Mesodermal cell (in vitro differentiated cells): ENCODE measurements around the gene PBX1.

Experiments
- H3K27ac ChIP-seq: 2 replicates; pipeline ENCODE4 v1.7.0; 2013; ENCODE audit warnings: mild to moderate bottlenecking, low read depth, low read length, moderate library complexity; ENCODE audit not compliant: severe bottlenecking
- H3K36me3 ChIP-seq: 2 replicates; pipeline ENCODE4 v1.7.1; 2013; ENCODE audit warnings: mild to moderate bottlenecking, low read length, moderate library complexity; ENCODE audit not compliant: control insufficient read depth, insufficient read depth
- H3K4me1 ChIP-seq: one replicate; pipeline ENCODE4 v1.7.1; 2013; ENCODE audit warnings: mild to moderate bottlenecking, low read length; ENCODE audit not compliant: insufficient read depth, control insufficient read depth, poor library complexity, severe bottlenecking
- H3K4me3 ChIP-seq: 2 replicates; pipeline ENCODE4 v1.7.0; 2013; ENCODE audit warnings: low read length, control low read depth, mild to moderate bottlenecking; ENCODE audit not compliant: insufficient read depth, poor library complexity, severe bottlenecking; ENCODE audit errors: extremely low read depth
- H3K9me3 ChIP-seq: 2 replicates; pipeline ENCODE4 v1.7.1; 2013; ENCODE audit warnings: mild to moderate bottlenecking, low read length, moderate library complexity; ENCODE audit not compliant: control insufficient read depth
- WGBS, 2 experiments: methylation state at CpG; one replicate each; pipeline ENCODE4 v1.1.5; 2013; ENCODE audit warnings: missing lambda C conversion rate in 2 of 2; ENCODE audit not compliant: insufficient coverage in 2 of 2; 5-methylcytosine and 5-hydroxymethylcytosine counted together

The PBX1 gene

GRCh38 chr1:164726235-164726634, 167.3 kb downstream of the PBX1 start:
- peaks cover 6% of the 10 kb centered on the region for H3K36me3 ChIP-seq
- H3K27ac ChIP-seq: no peak overlapping the region
- no peaks in the 10 kb centered on the region for H3K9me3 ChIP-seq
- peaks cover under 1% of the 10 kb centered on the region for H3K4me1 ChIP-seq
- 75 to 86% methylated on average over 1 of the region's 2 CpGs for WGBS, 2 experiments
- no peak overlapping the region for H3K4me3 ChIP-seq

GRCh38 chr1:164728719-164729118, 169.7 kb downstream of the PBX1 start:
- H3K4me3 ChIP-seq: no peak overlapping the region
- no peaks in the 10 kb centered on the region for H3K36me3 ChIP-seq
- no peaks in the 10 kb centered on the region for H3K9me3 ChIP-seq
- no peak overlapping the region for H3K27ac ChIP-seq
- 92 to 93% methylated on average over 3 of the region's 5 CpGs for WGBS, 2 experiments
- no peaks in the 10 kb centered on the region for H3K4me1 ChIP-seq

- H3K27ac ChIP-seq: no peak overlapping the region
- H3K4me3 ChIP-seq: no peak overlapping the region
- no peaks in the 10 kb centered on the region for H3K36me3 ChIP-seq
- no peaks in the 10 kb centered on the region for H3K4me1 ChIP-seq
- 79 to 88% methylated on average over 5 to 7 of the region's 11 CpGs for WGBS, 2 experiments
- H3K9me3 ChIP-seq: no peaks in the 10 kb centered on the region
These were observed 172.3 kb downstream of the PBX1 start for GRCh38 chr1:164731161-164731876.

GRCh38 chr1:164733070-164733469, 174.1 kb downstream of the PBX1 start:
- no peaks in the 10 kb centered on the region for H3K36me3 ChIP-seq
- 77 to 83% methylated on average over 1 to 2 of the region's 3 CpGs for WGBS, 2 experiments
- H3K9me3 ChIP-seq: no peaks in the 10 kb centered on the region
- H3K4me3 ChIP-seq: no peak overlapping the region
- no peaks in the 10 kb centered on the region for H3K4me1 ChIP-seq
- H3K27ac ChIP-seq: no peak overlapping the region

- H3K36me3 ChIP-seq: no peaks in the 10 kb centered on the region
- no peak overlapping the region for H3K4me3 ChIP-seq
- no peak overlapping the region for H3K27ac ChIP-seq
- H3K4me1 ChIP-seq: no peaks in the 10 kb centered on the region
- H3K9me3 ChIP-seq: no peaks in the 10 kb centered on the region
- WGBS, 2 experiments: 92 to 100% methylated on average over 1 to 2 of the region's 4 CpGs
These were observed 174.8 kb downstream of the PBX1 start for GRCh38 chr1:164733734-164734133.

- Histone ChIP-seq H3K4me3 (no peak overlapping the region), H3K4me1 (no peaks in the 10 kb centered on the region), H3K36me3 (no peaks in the 10 kb centered on the region), H3K27ac (peak overlapping the region; percentile 33), H3K9me3 (no peaks in the 10 kb centered on the region)
- WGBS, 2 experiments: 89% methylated on average over 6 of the region's 7 CpGs
These were observed 176.5 kb downstream of the PBX1 start for GRCh38 chr1:164735315-164736052.

- WGBS, 2 experiments: 90 to 100% methylated on average over 1 to 2 of the region's 8 CpGs
- Histone ChIP-seq H3K9me3 (no peaks in the 10 kb centered on the region), H3K4me1 (no peaks in the 10 kb centered on the region), H3K4me3 (no peak overlapping the region), H3K27ac (peak overlapping the region; percentile 33), H3K36me3 (no peaks in the 10 kb centered on the region)
These were observed 177.2 kb downstream of the PBX1 start for GRCh38 chr1:164736137-164736536.

- Histone ChIP-seq H3K4me3 (no peak overlapping the region), H3K4me1 (no peaks in the 10 kb centered on the region), H3K36me3 (no peaks in the 10 kb centered on the region), H3K27ac (no peak overlapping the region), H3K9me3 (no peaks in the 10 kb centered on the region)
- 90 to 93% methylated on average over 5 to 7 of the region's 10 CpGs for WGBS, 2 experiments
These were observed 180.2 kb downstream of the PBX1 start for GRCh38 chr1:164739189-164739588.

GRCh38 chr1:164740000-164740526, 181.1 kb downstream of the PBX1 start:
- WGBS, 2 experiments: 100% methylated on average over 1 to 2 of the region's 3 CpGs

GRCh38 chr1:164742745-164743144, 183.8 kb downstream of the PBX1 start:
- Histone ChIP-seq H3K4me1 (peaks cover 2% of the 10 kb centered on the region), H3K27ac (no peak overlapping the region), H3K9me3 (no peaks in the 10 kb centered on the region), H3K4me3 (no peak overlapping the region), H3K36me3 (no peaks in the 10 kb centered on the region)
- 100% methylated on average over 1 to 2 of the region's 3 CpGs for WGBS, 2 experiments

More at GRCh38 chr1:164740000-164740526, 181.1 kb downstream of the PBX1 start:
- Histone ChIP-seq H3K4me1 (no peaks in the 10 kb centered on the region), H3K36me3 (no peaks in the 10 kb centered on the region), H3K9me3 (no peaks in the 10 kb centered on the region), H3K27ac (no peak overlapping the region), H3K4me3 (no peak overlapping the region)

- no peaks in the 10 kb centered on the region for H3K36me3 ChIP-seq
- no peaks in the 10 kb centered on the region for H3K9me3 ChIP-seq
- H3K4me1 ChIP-seq: peaks cover 12% of the 10 kb centered on the region
- no peak overlapping the region for H3K27ac ChIP-seq
- no peak overlapping the region for H3K4me3 ChIP-seq
- 100% methylated on average over 1 of the region's 2 CpGs; no CpG with 5 or more reads in 1 of the 2 experiments for WGBS, 2 experiments
These were observed 185.0 kb downstream of the PBX1 start for GRCh38 chr1:164743976-164744375.
